K562 (cell line): ENCODE data around the gene TBC1D7.

Experiments
- EP300 ChIP-seq: IDR thresholded peaks from 2 replicates; pipeline ENCODE4 v1.6.1; 2012; ENCODE audit warnings: low read length, improper control_type of control experiment
- HCFC1 ChIP-seq: IDR thresholded peaks from 2 replicates; pipeline ENCODE4 v1.6.1; 2012; ENCODE audit warnings: low read depth, low read length, improper control_type of control experiment
- ZFP1 ChIP-seq: fragments of 450-650 bp; formaldehyde crosslinking; IDR thresholded peaks from 2 replicates; pipeline ENCODE4 v1.4.0; 2020; ENCODE audit warnings: mild to moderate bottlenecking, mixed read lengths
- TF ChIP-seq, protein P1 (sequence below), 3 experiments: IDR thresholded peaks in 2 of 3; conservative IDR thresholded peaks in 1 of 3; 2 replicates each; pipeline ENCODE4 v1.5.1; 2011 to 2012; ENCODE audit warnings: low read length in 3 of 3, mild to moderate bottlenecking in 3 of 3, control low read depth in 2 of 3, improper control_type of control experiment in 1 of 3, inconsistent platforms in 1 of 3, low read depth in 1 of 3, mixed read lengths in 1 of 3, moderate library complexity in 1 of 3; ENCODE audit not compliant: insufficient read depth in 2 of 3
- TF ChIP-seq, protein P2 (sequence below): fragments of 250-450 bp; sonication (Bioruptor Pico); IDR thresholded peaks from 2 replicates; pipeline ENCODE4 v1.6.1; 2021; ENCODE audit warnings: mild to moderate bottlenecking

DNA sequence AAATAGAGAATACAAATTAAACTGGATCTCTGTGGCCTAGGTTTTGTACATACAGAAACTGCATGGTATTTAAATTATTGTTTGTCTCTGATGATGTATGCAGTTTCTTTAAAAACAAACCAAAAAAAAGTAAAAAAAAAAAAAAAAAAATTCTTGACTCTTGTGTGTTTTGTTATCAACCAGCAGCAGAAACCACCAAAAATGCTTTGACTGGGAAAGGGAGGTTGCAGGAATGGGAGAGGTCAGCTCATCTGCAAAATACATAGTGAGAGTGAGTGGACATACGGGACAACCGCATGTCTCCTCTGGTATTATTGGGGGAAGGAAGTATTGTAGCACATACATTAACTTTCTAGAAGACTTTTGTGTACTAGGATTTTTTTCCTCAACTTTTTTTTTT is 38.0 kb downstream of the TBC1D7 start:
- no peak for TF ChIP-seq ZFP1 (CRISPR knock-in tag)
- TF ChIP-seq, protein P1, sequence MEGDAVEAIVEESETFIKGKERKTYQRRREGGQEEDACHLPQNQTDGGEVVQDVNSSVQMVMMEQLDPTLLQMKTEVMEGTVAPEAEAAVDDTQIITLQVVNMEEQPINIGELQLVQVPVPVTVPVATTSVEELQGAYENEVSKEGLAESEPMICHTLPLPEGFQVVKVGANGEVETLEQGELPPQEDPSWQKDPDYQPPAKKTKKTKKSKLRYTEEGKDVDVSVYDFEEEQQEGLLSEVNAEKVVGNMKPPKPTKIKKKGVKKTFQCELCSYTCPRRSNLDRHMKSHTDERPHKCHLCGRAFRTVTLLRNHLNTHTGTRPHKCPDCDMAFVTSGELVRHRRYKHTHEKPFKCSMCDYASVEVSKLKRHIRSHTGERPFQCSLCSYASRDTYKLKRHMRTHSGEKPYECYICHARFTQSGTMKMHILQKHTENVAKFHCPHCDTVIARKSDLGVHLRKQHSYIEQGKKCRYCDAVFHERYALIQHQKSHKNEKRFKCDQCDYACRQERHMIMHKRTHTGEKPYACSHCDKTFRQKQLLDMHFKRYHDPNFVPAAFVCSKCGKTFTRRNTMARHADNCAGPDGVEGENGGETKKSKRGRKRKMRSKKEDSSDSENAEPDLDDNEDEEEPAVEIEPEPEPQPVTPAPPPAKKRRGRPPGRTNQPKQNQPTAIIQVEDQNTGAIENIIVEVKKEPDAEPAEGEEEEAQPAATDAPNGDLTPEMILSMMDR (IDR thresholded peaks at IDR 0.05 in 2 of 3, conservative IDR thresholded peaks at IDR 0.05 in 1 of 3; ENCODE audit: insufficient read depth in 2 of 3, low read depth in 1 of 3, low read length in 3 of 3), result no peak
- no peak for TF ChIP-seq HCFC1
- TF ChIP-seq EP300, result no peak; the same call in 1 of the 2 replicates
- TF ChIP-seq, protein P2, sequence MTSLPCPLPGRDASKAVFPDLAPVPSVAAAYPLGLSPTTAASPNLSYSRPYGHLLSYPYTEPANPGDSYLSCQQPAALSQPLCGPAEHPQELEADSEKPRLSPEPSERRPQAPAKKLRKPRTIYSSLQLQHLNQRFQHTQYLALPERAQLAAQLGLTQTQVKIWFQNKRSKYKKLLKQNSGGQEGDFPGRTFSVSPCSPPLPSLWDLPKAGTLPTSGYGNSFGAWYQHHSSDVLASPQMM (CRISPR knock-in tag), result no peak
